HFFc6 (cell line): ENCODE results near the gene CD55. TPM values are rescaled to one million over a fixed set of nuclear protein-coding genes. Genes with fewer than 3 reads are reported as not detected.

Experiments used
- DNase-seq: peaks from one replicate; pipeline ENCODE4 v3.0.0-alpha.2; 2018
- H3K27ac Mint-ChIP-seq: 2 replicates; pipeline ENCODE4 v1.8.0; 2020; ENCODE audit warnings: mild to moderate bottlenecking, mixed read lengths
- H3K27me3 Mint-ChIP-seq: 2 replicates; pipeline ENCODE4 v1.8.0; 2021; ENCODE audit warnings: mild to moderate bottlenecking, moderate library complexity, mixed read lengths; ENCODE audit not compliant: insufficient read depth
- H3K36me3 Mint-ChIP-seq: 2 replicates; pipeline ENCODE4 v1.8.0; 2021; ENCODE audit warnings: low read depth, mixed read lengths
- H3K4me1 Mint-ChIP-seq: 2 replicates; pipeline ENCODE4 v1.8.0; 2020; ENCODE audit warnings: low read depth, mixed read lengths
- H3K4me3 Mint-ChIP-seq: 2 replicates; pipeline ENCODE4 v1.8.0; 2020; ENCODE audit warnings: mild to moderate bottlenecking, moderate library complexity, mixed read lengths
- H3K9me3 Mint-ChIP-seq: 2 replicates; pipeline ENCODE4 v1.8.0; 2020; ENCODE audit warnings: mild to moderate bottlenecking, mixed read lengths
- total RNA-seq, 6 experiments: library from RNA; stranded (reverse); fragmentation: NEBNext Ultra II Directional; extraction: Animal tissue kit (Norgen Biotek cat#: 25700); gene quantifications; 2 replicates in 1 of 6; 3 replicates in 5 of 6; pipeline ENCODE4 v1.2.3, GENCODE V29; 2021
- TF ChIP-seq, protein P1 (sequence below): fragments of 200-600 bp; sonication (generic); IDR thresholded peaks from 2 replicates; pipeline ENCODE4 v1.5.0; 2021; ENCODE audit warnings: antibody characterized with exemption, mild to moderate bottlenecking

CD55 gene
- total RNA-seq, 6 experiments from 2014 or later = 13.7 to 26.1 (median 18.8) TPM

DNA sequence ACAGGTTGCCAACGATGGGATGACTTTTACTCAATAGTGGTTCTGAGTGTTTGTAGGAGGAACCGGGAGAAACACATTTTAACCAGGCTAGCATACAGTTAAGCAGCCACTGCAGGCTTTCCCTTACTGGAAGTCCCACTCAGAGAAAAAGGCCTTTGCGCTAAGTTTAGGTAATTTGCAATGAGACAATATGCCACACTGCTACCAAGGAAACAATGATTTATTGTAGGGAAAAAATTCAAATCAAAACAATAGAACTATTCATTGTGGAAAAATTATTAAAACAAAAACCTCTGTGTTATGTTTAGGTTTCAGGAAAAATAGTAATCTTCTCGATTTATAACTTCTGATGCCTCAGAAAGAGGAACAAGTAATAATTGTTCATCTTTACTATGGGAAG, 81.3 kb downstream of the CD55 start:
- Mint-ChIP-seq H3K27me3 (no peaks in the 10 kb centered on the region), H3K4me1 (peaks cover 2% of the 10 kb centered on the region), H3K27ac (no peak overlapping the region), H3K9me3 (no peaks in the 10 kb centered on the region), H3K4me3 (no peak overlapping the region), H3K36me3 (no peaks in the 10 kb centered on the region)
- DNase-seq = no peak
- TF ChIP-seq, protein P1, sequence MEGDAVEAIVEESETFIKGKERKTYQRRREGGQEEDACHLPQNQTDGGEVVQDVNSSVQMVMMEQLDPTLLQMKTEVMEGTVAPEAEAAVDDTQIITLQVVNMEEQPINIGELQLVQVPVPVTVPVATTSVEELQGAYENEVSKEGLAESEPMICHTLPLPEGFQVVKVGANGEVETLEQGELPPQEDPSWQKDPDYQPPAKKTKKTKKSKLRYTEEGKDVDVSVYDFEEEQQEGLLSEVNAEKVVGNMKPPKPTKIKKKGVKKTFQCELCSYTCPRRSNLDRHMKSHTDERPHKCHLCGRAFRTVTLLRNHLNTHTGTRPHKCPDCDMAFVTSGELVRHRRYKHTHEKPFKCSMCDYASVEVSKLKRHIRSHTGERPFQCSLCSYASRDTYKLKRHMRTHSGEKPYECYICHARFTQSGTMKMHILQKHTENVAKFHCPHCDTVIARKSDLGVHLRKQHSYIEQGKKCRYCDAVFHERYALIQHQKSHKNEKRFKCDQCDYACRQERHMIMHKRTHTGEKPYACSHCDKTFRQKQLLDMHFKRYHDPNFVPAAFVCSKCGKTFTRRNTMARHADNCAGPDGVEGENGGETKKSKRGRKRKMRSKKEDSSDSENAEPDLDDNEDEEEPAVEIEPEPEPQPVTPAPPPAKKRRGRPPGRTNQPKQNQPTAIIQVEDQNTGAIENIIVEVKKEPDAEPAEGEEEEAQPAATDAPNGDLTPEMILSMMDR = no peak

DNA sequence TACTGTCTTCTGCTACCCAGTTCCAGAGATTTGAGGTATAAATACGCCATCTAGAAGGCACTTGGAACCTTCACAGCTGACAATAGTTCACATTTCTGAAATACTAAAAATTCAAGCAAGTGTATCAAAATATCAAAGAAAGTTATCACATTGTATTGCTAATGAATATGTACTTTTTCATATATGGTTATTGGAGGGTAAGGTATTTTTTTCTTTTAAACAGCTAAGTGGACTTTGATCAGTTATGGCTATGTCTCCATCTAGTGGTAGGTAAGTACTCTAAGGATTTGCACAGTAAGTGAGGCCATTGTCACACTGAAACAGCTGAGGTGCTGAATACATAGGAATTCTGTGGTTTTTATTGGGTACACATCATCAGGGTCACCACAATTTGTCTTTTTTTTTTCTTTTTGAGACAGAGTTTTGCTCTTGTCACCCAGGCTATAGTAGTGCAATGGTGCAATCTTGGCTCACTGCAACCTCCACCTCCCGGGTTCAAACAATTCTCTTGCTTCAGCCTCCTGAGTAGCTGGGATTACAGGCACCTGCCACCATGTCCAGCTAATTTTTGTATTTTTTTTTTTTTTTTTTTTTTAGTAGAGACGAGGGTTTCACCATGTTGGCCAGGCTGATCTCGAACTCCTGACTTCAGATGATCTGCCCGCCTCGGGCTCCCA, 83.5 kb downstream of the CD55 start:
- H3K36me3 Mint-ChIP-seq = no peaks in the 10 kb centered on the region
- H3K4me3 Mint-ChIP-seq = no peak overlapping the region
- no peaks in the 10 kb centered on the region for H3K4me1 Mint-ChIP-seq
- no peak overlapping the region for H3K27ac Mint-ChIP-seq
- no peaks in the 10 kb centered on the region for H3K9me3 Mint-ChIP-seq
- peak; percentile 69 for DNase-seq
- no peaks in the 10 kb centered on the region for H3K27me3 Mint-ChIP-seq
- TF ChIP-seq, protein P1 = peak; percentile 92

DNA sequence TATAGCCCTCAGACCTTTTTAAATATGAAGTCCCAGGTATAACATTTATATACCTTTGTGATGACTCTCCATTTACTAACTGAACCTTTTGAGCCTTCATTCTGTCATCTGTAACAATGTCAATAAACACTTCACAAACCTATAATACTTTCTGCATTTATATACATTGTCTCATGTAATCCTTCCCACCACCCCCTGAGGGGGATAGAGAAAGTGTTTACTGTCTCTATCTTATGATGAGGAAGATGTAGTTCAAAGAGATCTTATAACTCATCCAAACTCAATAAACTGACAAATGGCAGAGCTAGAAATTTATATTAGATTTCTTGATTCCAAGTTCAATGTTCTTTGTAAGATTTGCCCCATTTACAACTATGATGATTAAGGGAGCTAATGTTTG, 84.3 kb downstream of the CD55 start:
- Mint-ChIP-seq H3K9me3 (no peaks in the 10 kb centered on the region), H3K4me3 (no peak overlapping the region), H3K27me3 (no peaks in the 10 kb centered on the region), H3K4me1 (no peaks in the 10 kb centered on the region), H3K27ac (no peak overlapping the region), H3K36me3 (no peaks in the 10 kb centered on the region)
- TF ChIP-seq, protein P1 = no peak
- DNase-seq = no peak

DNA sequence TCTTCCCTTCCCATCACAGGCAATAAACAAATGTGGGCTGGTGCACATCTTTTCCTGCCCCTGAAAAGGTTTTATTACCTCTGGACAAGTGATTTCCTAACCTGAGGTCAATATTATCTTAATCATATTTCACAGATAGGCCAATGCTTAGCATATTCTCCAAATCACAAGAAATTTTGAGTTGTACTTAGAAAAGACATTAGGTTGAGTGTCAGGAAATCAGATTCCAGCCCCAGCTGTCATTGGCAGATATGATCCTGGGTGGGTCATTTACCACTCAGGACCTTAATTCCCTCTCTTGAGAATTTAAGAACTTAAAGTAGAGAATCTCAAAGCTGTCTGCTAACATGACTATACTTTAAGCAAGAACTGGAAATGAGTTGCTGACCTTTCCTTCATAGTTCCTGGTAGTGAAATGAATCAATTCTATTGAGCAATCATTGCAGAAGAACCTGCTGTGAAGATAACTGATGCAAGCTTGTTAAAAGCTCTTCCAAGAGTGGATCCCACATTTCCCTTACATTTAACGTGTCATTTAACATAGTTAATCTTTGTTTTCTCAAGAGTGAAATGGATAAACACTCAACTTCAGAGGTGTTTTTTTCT, 86.3 kb downstream of the CD55 start:
- Mint-ChIP-seq H3K4me1 (no peaks in the 10 kb centered on the region), H3K27ac (no peak overlapping the region), H3K9me3 (no peaks in the 10 kb centered on the region), H3K36me3 (no peaks in the 10 kb centered on the region), H3K4me3 (no peak overlapping the region), H3K27me3 (no peaks in the 10 kb centered on the region; the same call in 1 of the 2 replicates)
- TF ChIP-seq, protein P1 = no peak
- peak; percentile 1 for DNase-seq

Other genes starting within 250 kb of the CD55 start
- gene C4BPB, start 232.8 kb upstream of the CD55 start, total RNA-seq = under 1 TPM in 5 of 6 experiments, not detected in 1; 0.15 to 0.59 (median 0.24) TPM
- not detected for gene C4BPA, start 217.4 kb upstream of the CD55 start, total RNA-seq
- not detected for gene CR2, start 132.7 kb downstream of the CD55 start, total RNA-seq
- gene CR1, start 174.5 kb downstream of the CD55 start, total RNA-seq = not detected